Prostate gland (tissue), 2 donors: ENCODE data around the gene XCR1. TPM values are rescaled to one million over a fixed set of nuclear protein-coding genes. Genes with fewer than 3 reads are reported as not detected.

ENCODE experiments used
- DNase-seq: peaks from one replicate; pipeline ENCODE4 v3.0.0-alpha.2; 2019; ENCODE audit warnings: low spot score
- H3K27ac ChIP-seq, 2 donors: fragments of 200-600 bp; sonication (generic); 2 replicates each; pipeline ENCODE4 v1.5.1; 2017 to 2019
- H3K27me3 ChIP-seq: fragments of 200-600 bp; sonication (generic); replicated peaks from 2 replicates; pipeline ENCODE4 v1.5.1; 2019; ENCODE audit not compliant: insufficient read depth
- H3K36me3 ChIP-seq, 2 donors: fragments of 200-600 bp; sonication (generic); 1 replicate in 1 of 2; 2 replicates in 1 of 2; pipeline versions ENCODE4 v1.5.1 to v1.8.1; 2017 to 2019
- H3K4me1 ChIP-seq: fragments of 200-600 bp; sonication (generic); replicated peaks from 2 replicates; pipeline ENCODE4 v1.5.1; 2019
- H3K4me3 ChIP-seq, 2 donors: fragments of 200-600 bp; sonication (generic); 2 replicates each; pipeline ENCODE4 v1.5.1; 2017 to 2019
- H3K9me3 ChIP-seq: fragments of 200-600 bp; sonication (generic); 2 replicates; pipeline ENCODE4 v1.5.1; 2017
- CTCF ChIP-seq, 4 experiments: fragments of 200-600 bp in 2 of 4; fragments of 450-650 bp in 2 of 4; sonication (generic) in 2 of 4; IDR thresholded peaks; 1 replicate in 3 of 4; 2 replicates in 1 of 4; pipeline ENCODE4 v1.5.1; 2016 to 2019; ENCODE audit warnings: antibody characterized with exemption in 4 of 4, mild to moderate bottlenecking in 2 of 4, moderate library complexity in 2 of 4
- POLR2A ChIP-seq: fragments of 450-650 bp; IDR thresholded peaks from one replicate; pipeline ENCODE4 v1.6.1; 2016; ENCODE audit warnings: antibody characterized with exemption, mild to moderate bottlenecking
- POLR2AphosphoS5 ChIP-seq: sonication (generic); formaldehyde crosslinking; IDR thresholded peaks from one replicate; pipeline ENCODE4 v1.6.1; 2017; ENCODE audit warnings: antibody characterized with exemption
- WGBS: methylation state at CpG from one replicate; pipeline ENCODE4 v1.1.5; 2018; 5-methylcytosine and 5-hydroxymethylcytosine counted together
- intact Hi-C: fragments of 100-400 bp; cut with DNase I; formaldehyde crosslinking; loops from one replicate; pipeline ENCODE4 v1.14.2; 2022
- total RNA-seq, 2 donors: library from RNA; depleted of rRNA; stranded (reverse); fragments of >200 nt; gene quantifications; one replicate each; pipeline ENCODE4 v1.1.0, GENCODE V29; 2016

Gene XCR1
- total RNA-seq, 2 donors from 2014 or later: not detected

DNA sequence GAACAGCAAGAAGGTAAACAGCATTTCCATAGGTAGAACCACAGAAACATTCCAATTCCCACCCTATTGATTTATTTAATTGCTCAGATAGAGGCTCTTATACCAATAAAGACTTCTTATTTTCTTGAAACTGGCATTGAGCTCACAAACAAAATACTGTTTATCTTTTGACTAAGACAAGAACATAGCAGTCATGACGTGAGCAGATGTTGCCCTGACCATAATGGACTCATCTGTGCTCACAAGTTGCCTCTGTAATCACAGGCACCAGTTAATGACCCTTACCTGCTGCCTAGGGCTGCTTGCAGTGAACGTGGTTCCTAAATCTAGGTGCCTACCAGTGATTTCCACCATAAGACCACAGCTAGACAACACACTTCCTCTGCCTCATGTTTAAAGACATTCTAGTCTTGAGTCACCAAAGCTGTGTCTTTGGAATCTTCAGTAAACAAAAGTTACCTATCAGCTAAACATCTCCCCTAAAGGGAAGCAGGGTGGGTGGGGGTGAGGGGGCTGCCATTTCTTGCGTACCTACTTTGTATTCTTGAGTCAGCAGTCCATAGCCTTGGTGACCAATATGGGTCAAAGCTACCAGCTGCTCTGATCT is 33.8 kb downstream of the XCR1 start:
- no peaks in the 10 kb centered on the region for H3K27me3 ChIP-seq
- H3K27ac ChIP-seq: no peak overlapping the region
- TF ChIP-seq POLR2AphosphoS5 (no peak), CTCF (IDR thresholded peaks at IDR 0.05) (no peak), POLR2A (no peak)
- intact Hi-C loops: loop anchor here (10.0 kb wide), 1 partner anchor 81 kb away; no protein-coding TSS in a partner anchor
- no peaks in the 10 kb centered on the region for H3K36me3 ChIP-seq
- H3K4me3 ChIP-seq: no peak overlapping the region
- no peak for DNase-seq
- WGBS: 82% methylated on average over 3 of the region's 3 CpGs
- no peaks in the 10 kb centered on the region for H3K9me3 ChIP-seq
- peaks cover 11% of the 10 kb centered on the region for H3K4me1 ChIP-seq

DNA sequence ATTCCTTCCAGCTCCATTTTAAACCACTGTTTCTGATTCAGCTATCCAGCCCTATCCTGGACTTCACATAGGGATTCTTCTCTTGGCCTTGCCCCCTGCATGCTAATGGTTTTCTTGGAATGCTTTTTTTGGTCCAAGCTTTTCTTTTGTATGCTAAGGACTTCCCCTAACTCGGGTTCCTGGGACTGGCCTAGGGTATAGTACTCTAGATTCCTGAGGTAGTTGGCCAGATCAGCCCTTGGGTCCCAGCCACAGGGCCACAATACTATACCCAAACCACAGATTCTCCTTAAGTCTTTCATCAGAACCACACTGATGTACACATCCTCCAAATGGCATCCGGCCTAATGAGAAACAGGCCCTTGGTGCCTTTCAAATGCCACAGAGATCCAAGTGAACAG is 34.5 kb downstream of the XCR1 start:
- intact Hi-C loops: loop anchor here (10.0 kb wide), 1 partner anchor 82 kb away; no protein-coding TSS in a partner anchor
- Histone ChIP-seq H3K9me3 (no peaks in the 10 kb centered on the region), H3K27me3 (no peaks in the 10 kb centered on the region), H3K4me1 (peaks cover 17% of the 10 kb centered on the region), H3K4me3 (no peak overlapping the region), H3K27ac (no peak overlapping the region), H3K36me3 (no peaks in the 10 kb centered on the region)
- no peak for DNase-seq
- no peak for TF ChIP-seq POLR2A
- no peak for TF ChIP-seq POLR2AphosphoS5
- TF ChIP-seq CTCF (IDR thresholded peaks at IDR 0.05): no peak
- 76% methylated on average over 2 of the region's 2 CpGs for WGBS

DNA sequence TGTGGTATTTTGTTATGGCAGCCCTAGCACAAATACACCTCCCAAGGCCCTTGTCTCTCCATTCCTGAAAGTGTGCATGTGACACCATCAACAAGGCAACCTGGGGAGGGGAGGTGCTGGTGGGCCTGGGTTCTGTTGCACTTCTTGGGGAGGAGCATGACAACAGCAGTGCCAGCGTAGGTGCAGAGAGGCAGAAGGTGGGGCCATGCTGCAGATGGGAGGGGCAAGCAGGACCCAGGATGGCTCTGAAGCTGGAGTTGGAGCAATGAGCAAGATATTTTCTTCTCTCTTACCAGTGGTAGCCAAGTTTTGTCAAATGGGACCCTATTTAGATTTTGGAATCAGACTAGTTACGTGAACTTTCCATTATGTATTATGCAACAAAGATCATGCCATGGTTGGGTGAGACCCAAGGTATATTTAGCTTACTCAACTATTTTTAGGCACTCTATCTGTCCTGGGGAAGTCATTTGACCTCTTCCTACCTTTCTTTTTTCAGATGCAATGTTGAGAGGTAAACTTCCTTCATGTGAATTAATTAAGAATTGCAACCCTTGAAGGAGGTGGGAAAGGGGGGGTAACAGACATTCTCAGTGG is 35.1 kb downstream of the XCR1 start:
- Histone ChIP-seq H3K27ac (no peak overlapping the region), H3K9me3 (no peaks in the 10 kb centered on the region), H3K4me3 (no peak overlapping the region), H3K27me3 (no peaks in the 10 kb centered on the region), H3K4me1 (peaks cover 21% of the 10 kb centered on the region), H3K36me3 (no peaks in the 10 kb centered on the region)
- no peak for DNase-seq
- TF ChIP-seq CTCF (IDR thresholded peaks at IDR 0.05) (no peak), POLR2A (no peak), POLR2AphosphoS5 (no peak)
- WGBS: 84% methylated on average over 2 of the region's 2 CpGs
- intact Hi-C loops: loop anchor here (10.0 kb wide), 1 partner anchor 83 kb away; no protein-coding TSS in a partner anchor

GRCh38 chr3:45991341-45991740 is 35.9 kb downstream of the XCR1 start:
- H3K4me1 ChIP-seq: peaks cover 30% of the 10 kb centered on the region
- WGBS: 85% methylated on average over 6 of the region's 6 CpGs

More at GRCh38 chr3:45991341-45991740, 35.9 kb downstream of the XCR1 start:
- no peaks in the 10 kb centered on the region for H3K9me3 ChIP-seq
- intact Hi-C loops: loop anchor here (10.0 kb wide), 1 partner anchor 83 kb away; no protein-coding TSS in a partner anchor
- H3K36me3 ChIP-seq: no peaks in the 10 kb centered on the region
- TF ChIP-seq POLR2A (no peak), POLR2AphosphoS5 (no peak), CTCF (IDR thresholded peaks at IDR 0.05) (no peak)
- H3K27ac ChIP-seq: no peak overlapping the region
- H3K27me3 ChIP-seq: no peaks in the 10 kb centered on the region
- DNase-seq: no peak
- no peak overlapping the region for H3K4me3 ChIP-seq
